ENCODE data around the gene EME2. TPM values are rescaled to one million over a fixed set of nuclear protein-coding genes. Genes with fewer than 3 reads are reported as not detected.

The EME2 gene
- total RNA-seq, 1 experiment from 2014 or later = 63.6 TPM

DNA sequence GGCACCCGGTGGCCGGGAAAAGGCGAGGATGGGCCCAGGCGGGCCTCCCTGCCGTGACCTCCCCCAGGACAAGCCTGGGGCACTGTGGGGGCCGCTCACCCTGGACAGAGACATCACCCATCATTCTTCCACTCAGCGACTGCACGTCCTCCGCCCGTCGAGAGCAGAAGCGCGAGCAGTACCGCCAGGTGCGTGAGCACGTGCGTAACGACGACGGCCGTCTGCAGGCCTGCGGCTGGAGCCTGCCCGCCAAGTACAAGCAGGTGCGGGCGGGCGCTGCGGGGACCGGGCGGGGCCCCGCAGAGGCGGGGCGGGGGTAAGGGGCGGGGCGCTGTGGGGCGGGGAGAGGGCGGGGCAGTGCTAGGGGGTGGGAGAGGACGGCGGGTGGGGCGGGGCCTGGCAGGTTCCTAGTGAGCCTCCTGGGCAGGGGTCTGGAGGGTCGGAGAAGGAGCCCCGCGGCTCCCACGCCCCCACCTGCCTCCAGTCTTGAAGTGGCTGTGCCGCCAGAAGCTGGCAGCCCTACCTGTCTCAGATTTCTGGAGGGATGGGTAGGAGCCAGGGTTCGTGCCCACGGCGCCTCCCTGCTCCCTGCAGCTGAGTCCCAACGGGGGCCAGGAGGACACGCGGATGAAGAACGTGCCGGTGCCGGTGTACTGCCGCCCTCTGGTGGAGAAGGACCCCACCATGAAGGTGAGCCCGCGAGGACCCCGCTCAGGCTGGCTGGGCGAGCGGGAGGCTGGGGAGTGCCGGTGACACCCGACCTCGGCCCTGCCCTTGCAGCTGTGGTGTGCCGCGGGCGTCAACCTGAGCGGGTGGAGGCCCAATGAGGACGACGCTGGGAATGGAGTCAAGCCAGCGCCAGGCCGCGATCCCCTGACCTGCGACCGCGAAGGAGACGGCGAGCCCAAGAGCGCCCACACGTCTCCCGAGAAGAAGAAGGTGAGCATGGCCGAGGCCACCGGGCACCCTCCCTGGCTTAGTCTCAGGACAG lies 8.8 kb upstream of the EME2 start:
- Mint-ChIP-seq H3K27ac (no peak overlapping the region), H3K27me3 (ENCODE audit: low read depth) (no peaks in the 10 kb centered on the region), H3K4me1 (no peaks in the 10 kb centered on the region), H3K36me3 (ENCODE audit: insufficient read depth in 1 of 3, low read depth in 3 of 3) (peaks cover 7 to 41% (median 28%) of the 10 kb centered on the region in 3 experiments; a peak in 6 of 7 replicates), H3K4me3 (peak overlapping the region in 1 of 2 experiments; percentile 38; a peak in 2 of 5 replicates), H3K9me3 (no peaks in the 10 kb centered on the region)
- Histone ChIP-seq H4K8ac (replicated peaks; ENCODE audit: insufficient read length, low read depth, low read length) (no peak overlapping the region), H3K4me2 (ENCODE audit: insufficient read depth, insufficient read length, low read length) (peak overlapping the region; percentile 56), H3K14ac (ENCODE audit: insufficient read depth, low read length) (0 out of 2 replicates have a peak overlapping the region, but pooled peaks have one; percentile 37), H3K56ac (ENCODE audit: insufficient read length, low read depth, low read length) (no peak overlapping the region), H2AFZ (ENCODE audit: low read length) (no peak overlapping the region), H4K91ac (ENCODE audit: insufficient read length, low read depth, low read length) (no peak overlapping the region), H3K79me2 (ENCODE audit: insufficient read depth, low read length) (no peaks in the 10 kb centered on the region), H2BK12ac (ENCODE audit: insufficient read length, low read depth, low read length) (no peak overlapping the region), H3K27ac (ENCODE audit: insufficient read length, low read depth, low read length) (no peak overlapping the region), H4K5ac (ENCODE audit: insufficient read length, low read depth, low read length) (no peak overlapping the region), H3T11ph (ENCODE audit: low read length) (no peak overlapping the region), H2AK5ac (ENCODE audit: insufficient read length, low read length) (no peak overlapping the region), H2BK15ac (ENCODE audit: low read depth, low read length) (no peak overlapping the region), H2BK20ac (ENCODE audit: low read depth, low read length, poor library complexity, severe bottlenecking) (no peak overlapping the region), H3K18ac (ENCODE audit: insufficient read length, low read depth, low read length) (no peak overlapping the region), H2BK120ac (ENCODE audit: low read depth, low read length, poor library complexity, severe bottlenecking) (no peak overlapping the region), H2BK5ac (ENCODE audit: insufficient read length, low read length) (no peak overlapping the region), H3K4me1 (ENCODE audit: insufficient read depth, low read length) (no peaks in the 10 kb centered on the region), H3K79me1 (ENCODE audit: insufficient read depth, low read depth, low read length, poor library complexity, severe bottlenecking) (no peaks in the 10 kb centered on the region), H3K23ac (ENCODE audit: insufficient read length, low read depth, low read length) (no peak overlapping the region), H4K20me1 (ENCODE audit: control insufficient read depth, insufficient read depth, insufficient read length) (no peaks in the 10 kb centered on the region), H3K23me2 (ENCODE audit: insufficient read length, low read depth, low read length, poor library complexity, severe bottlenecking) (peaks cover 3% of the 10 kb centered on the region), H3K27me3 (ENCODE audit: insufficient read depth, low read length) (no peaks in the 10 kb centered on the region), H3K4ac (ENCODE audit: low read depth, low read length) (no peak overlapping the region), H3K9me3 (ENCODE audit: control insufficient read depth, low read depth, low read length) (no peaks in the 10 kb centered on the region), H3K9ac (ENCODE audit: extremely low read depth, insufficient read length, low read length) (no peak overlapping the region)
- no CpG with 5 or more reads among the region's 81 CpGs for WGBS (ENCODE audit: extremely low coverage, insufficient read length, low lambda C conversion rate)
- DNase-seq = peak; percentile 91
- TF ChIP-seq CTCF (conservative IDR thresholded peaks at IDR 0.05) = peak; percentile 81

Data from H9 (cell line).